Gastroesophageal sphincter (tissue), 4 donors: ENCODE results near the gene CDC42BPG. TPM values are rescaled to one million over a fixed set of nuclear protein-coding genes. Genes with fewer than 3 reads are reported as not detected.

Source experiments
- ATAC-seq: fragments of 150-250 bp; one replicate; pipeline ENCODE4 v1.9.1; 2016; ENCODE audit warnings: mild to moderate bottlenecking, moderate library complexity
- H3K27ac ChIP-seq, 4 donors: fragments of 200-600 bp; sonication (generic) in 3 of 4; 1 replicate in 3 of 4; 2 replicates in 1 of 4; pipeline ENCODE4 v1.5.1; 2016 to 2019
- H3K27me3 ChIP-seq: fragments of 200-600 bp; sonication (generic); one replicate; pipeline ENCODE4 v1.5.1; 2019
- H3K36me3 ChIP-seq, 2 donors: fragments of 200-600 bp; sonication (generic); one replicate each; pipeline ENCODE4 v1.5.1; 2019; ENCODE audit warnings: control low read depth in 1 of 2
- H3K4me1 ChIP-seq, 3 donors: fragments of 200-600 bp; sonication (generic); 1 replicate in 2 of 3; 2 replicates in 1 of 3; pipeline ENCODE4 v1.5.1; 2016 to 2019; ENCODE audit warnings: control low read depth in 2 of 3
- H3K4me3 ChIP-seq, 2 donors: fragments of 200-600 bp; sonication (generic); one replicate each; pipeline ENCODE4 v1.5.1; 2019; ENCODE audit warnings: mild to moderate bottlenecking in 1 of 2, moderate library complexity in 1 of 2
- H3K9me3 ChIP-seq, 3 donors: fragments of 200-600 bp; sonication (generic); one replicate each; pipeline ENCODE4 v1.5.1; 2017 to 2019; ENCODE audit warnings: control low read depth in 2 of 3
- EP300 ChIP-seq: sonication (generic); formaldehyde crosslinking; IDR thresholded peaks from one replicate; pipeline ENCODE4 v1.6.1; 2017; ENCODE audit warnings: antibody characterized with exemption, mild to moderate bottlenecking
- POLR2A ChIP-seq, 2 donors: fragments of 450-650 bp; IDR thresholded peaks; one replicate each; pipeline ENCODE4 v1.6.1; 2017; ENCODE audit warnings: antibody characterized with exemption in 2 of 2, mild to moderate bottlenecking in 2 of 2, moderate library complexity in 1 of 2
- POLR2AphosphoS5 ChIP-seq: sonication (generic); formaldehyde crosslinking; IDR thresholded peaks from one replicate; pipeline ENCODE4 v1.6.1; 2017; ENCODE audit warnings: antibody characterized with exemption
- WGBS, 2 donors: methylation state at CpG; one replicate each; pipeline ENCODE4 v1.1.5; 2018; ENCODE audit warnings: low coverage in 1 of 2; 5-methylcytosine and 5-hydroxymethylcytosine counted together
- total RNA-seq, 4 donors: library from RNA; depleted of rRNA; stranded (reverse); fragments of >200 nt; gene quantifications; one replicate each; pipeline ENCODE4 v1.1.0, GENCODE V29; 2016
- TF ChIP-seq, protein P1 (sequence below), 4 experiments: fragments of 200-600 bp in 2 of 4; fragments of 450-650 bp in 2 of 4; sonication (generic) in 1 of 4; IDR thresholded peaks; one replicate each; pipeline ENCODE4 v1.5.1; 2017 to 2019; ENCODE audit warnings: antibody characterized with exemption in 4 of 4, mild to moderate bottlenecking in 2 of 4, moderate library complexity in 2 of 4

Gene CDC42BPG
- total RNA-seq, 4 donors from 2014 or later, result 0.08 to 0.94 (median 0.22) TPM

DNA sequence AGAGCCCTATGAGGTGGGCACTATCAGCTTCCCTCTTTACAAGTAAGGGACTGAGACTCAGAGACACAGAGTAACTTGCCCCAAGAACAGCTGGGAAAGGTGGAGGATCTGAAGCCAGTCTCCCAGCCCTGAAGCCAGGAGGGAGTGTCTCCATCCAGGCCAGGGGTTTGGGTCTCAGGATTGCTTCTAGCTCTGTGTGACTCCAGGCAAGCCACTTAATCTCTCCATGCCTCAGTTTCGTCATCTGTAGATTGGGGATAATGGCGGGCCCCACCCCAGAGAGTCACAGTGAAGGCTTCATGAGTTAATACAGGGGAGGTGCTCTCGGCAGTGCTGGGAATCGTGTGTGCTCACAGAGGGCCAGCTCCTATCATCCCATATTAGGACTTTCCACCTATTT lies 52.0 kb downstream of the CDC42BPG start:
- TF ChIP-seq EP300 (no peak), POLR2AphosphoS5 (no peak)
- no CpG with 5 or more reads among the region's 4 CpGs for WGBS, 2 donors
- H3K27ac ChIP-seq, result no peak overlapping the region
- H3K9me3 ChIP-seq, result no peaks in the 10 kb centered on the region
- no peak for ATAC-seq
- peaks cover 0 to 6% (median 0%) of the 10 kb centered on the region in 3 donors for H3K4me1 ChIP-seq
- no peaks in the 10 kb centered on the region for H3K27me3 ChIP-seq
- no peak overlapping the region for H3K4me3 ChIP-seq
- peaks cover 0 to 69% of the 10 kb centered on the region in 2 donors for H3K36me3 ChIP-seq

DNA sequence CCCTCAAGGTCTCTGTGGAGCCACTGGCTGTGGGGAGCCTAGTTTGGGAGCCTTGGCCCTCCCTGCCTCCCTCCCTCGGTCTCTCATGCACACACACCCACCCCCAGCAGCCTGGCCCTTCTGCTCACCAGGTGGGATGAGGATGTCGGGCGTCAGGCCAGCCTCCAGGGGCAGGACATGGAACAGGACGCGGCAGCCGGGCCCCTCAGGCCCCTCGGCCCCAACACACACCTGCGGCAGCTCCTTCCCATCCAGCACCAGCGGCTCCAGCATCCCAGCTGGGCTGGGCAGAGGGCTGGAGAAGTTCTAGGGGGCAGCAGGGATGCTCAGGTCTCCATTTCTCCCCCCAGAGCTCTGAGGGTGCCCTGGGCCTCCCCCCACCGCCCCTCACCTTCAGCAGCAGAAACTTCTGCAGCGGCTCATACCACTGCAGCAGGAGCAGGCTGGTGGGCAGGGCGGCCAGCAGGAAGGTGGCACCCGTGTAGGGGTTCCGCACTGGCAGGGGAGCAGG lies 52.6 kb downstream of the CDC42BPG start:
- Histone ChIP-seq H3K36me3 (peaks cover 0 to 63% of the 10 kb centered on the region in 2 donors), H3K27ac (no peak overlapping the region), H3K9me3 (no peaks in the 10 kb centered on the region), H3K4me3 (no peak overlapping the region), H3K4me1 (peaks cover 0 to 8% (median 0%) of the 10 kb centered on the region in 3 donors), H3K27me3 (no peaks in the 10 kb centered on the region)
- ATAC-seq, result no peak
- TF ChIP-seq POLR2A (IDR thresholded peaks at IDR 0.05) (no peak), POLR2AphosphoS5 (no peak)
- TF ChIP-seq, protein P1, sequence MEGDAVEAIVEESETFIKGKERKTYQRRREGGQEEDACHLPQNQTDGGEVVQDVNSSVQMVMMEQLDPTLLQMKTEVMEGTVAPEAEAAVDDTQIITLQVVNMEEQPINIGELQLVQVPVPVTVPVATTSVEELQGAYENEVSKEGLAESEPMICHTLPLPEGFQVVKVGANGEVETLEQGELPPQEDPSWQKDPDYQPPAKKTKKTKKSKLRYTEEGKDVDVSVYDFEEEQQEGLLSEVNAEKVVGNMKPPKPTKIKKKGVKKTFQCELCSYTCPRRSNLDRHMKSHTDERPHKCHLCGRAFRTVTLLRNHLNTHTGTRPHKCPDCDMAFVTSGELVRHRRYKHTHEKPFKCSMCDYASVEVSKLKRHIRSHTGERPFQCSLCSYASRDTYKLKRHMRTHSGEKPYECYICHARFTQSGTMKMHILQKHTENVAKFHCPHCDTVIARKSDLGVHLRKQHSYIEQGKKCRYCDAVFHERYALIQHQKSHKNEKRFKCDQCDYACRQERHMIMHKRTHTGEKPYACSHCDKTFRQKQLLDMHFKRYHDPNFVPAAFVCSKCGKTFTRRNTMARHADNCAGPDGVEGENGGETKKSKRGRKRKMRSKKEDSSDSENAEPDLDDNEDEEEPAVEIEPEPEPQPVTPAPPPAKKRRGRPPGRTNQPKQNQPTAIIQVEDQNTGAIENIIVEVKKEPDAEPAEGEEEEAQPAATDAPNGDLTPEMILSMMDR (IDR thresholded peaks at IDR 0.05), result no peak
- WGBS, 2 donors, result no CpG with 5 or more reads among the region's 14 CpGs

DNA sequence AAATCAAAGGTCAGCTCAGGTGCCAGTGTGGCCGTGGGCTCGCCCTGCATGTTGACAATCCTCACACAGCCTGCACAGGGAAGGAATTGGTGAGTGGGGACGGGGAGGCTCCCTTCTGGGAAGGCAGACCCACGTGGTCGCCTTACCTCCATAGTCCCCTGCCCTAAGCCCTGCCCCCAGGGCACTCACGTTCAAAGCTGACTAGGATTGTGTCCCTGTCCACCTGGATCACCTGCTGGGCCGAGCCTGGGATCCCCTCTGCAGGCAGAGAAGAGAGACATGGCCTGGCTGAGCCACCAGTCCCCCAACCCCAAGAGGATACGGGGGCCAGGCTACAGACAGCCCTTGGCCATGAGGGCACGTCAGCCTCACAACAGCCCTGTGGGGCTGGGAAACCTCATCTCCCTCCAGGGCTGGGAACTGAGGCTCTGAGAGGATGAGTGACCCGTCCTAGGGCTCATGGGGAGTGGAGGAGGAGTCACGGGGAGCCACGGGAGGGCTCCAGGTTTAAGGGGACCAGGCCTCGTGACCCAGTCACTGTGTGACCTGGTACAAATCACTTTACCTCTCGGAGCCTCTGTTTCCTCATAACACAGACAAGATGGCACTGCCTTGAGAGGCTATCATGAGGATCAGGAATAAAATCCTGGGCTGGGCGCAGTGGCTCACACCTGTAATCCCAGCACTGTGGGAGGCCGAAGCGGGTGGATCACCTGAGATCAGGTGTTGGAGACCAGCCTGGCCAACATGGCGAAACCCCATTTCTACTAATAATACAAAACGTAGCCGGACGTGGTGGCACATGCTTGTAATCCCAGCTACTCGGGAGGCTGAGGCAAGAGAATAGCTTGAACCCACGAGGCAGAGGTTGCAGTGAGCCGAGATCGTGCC lies 54.0 kb downstream of the CDC42BPG start:
- H3K4me1 ChIP-seq, result peaks cover 0 to 8% (median 0%) of the 10 kb centered on the region in 3 donors
- WGBS, 2 donors, result 80 to 89% methylated on average over 2 to 16 of the region's 25 CpGs
- H3K9me3 ChIP-seq, result no peaks in the 10 kb centered on the region
- H3K4me3 ChIP-seq, result no peak overlapping the region
- TF ChIP-seq EP300 (no peak), POLR2A (IDR thresholded peaks at IDR 0.05) (no peak), POLR2AphosphoS5 (no peak)
- TF ChIP-seq, protein P1 (IDR thresholded peaks at IDR 0.05), result no peak
- H3K27me3 ChIP-seq, result no peaks in the 10 kb centered on the region
- no peak for ATAC-seq
- peaks cover 0 to 50% of the 10 kb centered on the region in 2 donors for H3K36me3 ChIP-seq
- no peak overlapping the region for H3K27ac ChIP-seq

DNA sequence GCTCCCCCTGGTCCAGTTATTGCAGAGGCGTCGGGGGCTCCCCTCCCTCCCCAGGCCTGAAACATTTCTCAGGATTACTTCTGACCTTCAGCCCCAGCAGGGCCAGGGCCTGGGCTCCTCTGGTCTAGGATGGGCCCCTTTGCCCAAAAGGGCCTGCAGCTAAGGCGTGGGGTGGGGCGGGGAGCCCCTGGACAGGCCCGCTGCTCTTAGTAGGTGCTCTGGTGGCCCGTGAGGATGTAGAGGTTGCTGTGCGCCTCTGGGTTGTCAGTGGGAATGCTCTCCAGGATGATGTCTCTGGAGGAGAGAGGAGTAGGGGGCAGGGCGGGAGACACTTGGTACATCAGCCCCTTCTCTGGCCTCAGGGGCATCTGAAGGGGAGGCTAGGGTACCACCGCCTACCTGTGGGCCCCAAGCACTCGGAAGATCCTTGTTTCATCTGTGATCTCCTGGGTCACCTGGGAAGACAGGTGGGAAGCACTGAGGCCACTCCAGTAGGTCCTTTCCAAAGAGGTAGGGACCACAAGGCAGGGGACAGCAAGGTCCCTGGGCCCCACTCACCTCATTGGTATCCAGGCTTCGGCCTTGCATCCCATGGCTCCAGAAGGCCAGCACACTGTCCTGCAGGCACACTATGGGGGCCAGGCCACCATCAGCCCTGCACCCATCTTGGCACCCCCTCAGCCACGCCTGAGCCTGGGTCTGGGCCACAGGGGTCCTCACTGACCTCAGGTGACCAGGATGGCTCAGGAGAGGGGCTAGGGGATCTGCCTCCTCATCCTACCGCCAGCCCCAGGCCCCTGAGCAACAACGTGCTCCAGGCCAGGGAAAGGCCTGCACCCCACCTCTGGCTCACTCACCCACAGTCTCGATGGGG lies 54.9 kb downstream of the CDC42BPG start:
- Histone ChIP-seq H3K27ac (no peak overlapping the region), H3K9me3 (no peaks in the 10 kb centered on the region), H3K36me3 (peaks cover 0 to 50% of the 10 kb centered on the region in 2 donors), H3K27me3 (no peaks in the 10 kb centered on the region), H3K4me1 (peaks cover 0 to 8% (median 0%) of the 10 kb centered on the region in 3 donors), H3K4me3 (no peak overlapping the region)
- TF ChIP-seq POLR2AphosphoS5, result no peak
- no peak for TF ChIP-seq EP300
- TF ChIP-seq, protein P1 (IDR thresholded peaks at IDR 0.05), result no peak
- no peak for TF ChIP-seq POLR2A (IDR thresholded peaks at IDR 0.05)
- no peak for ATAC-seq
- WGBS, 2 donors, result 69% methylated on average over 4 of the region's 15 CpGs; no CpG with 5 or more reads in 1 of the 2 donors
